OCI-LY7 (cell line): ENCODE measurements around the gene ST6GAL1. TPM values are rescaled to one million over a fixed set of nuclear protein-coding genes. Genes with fewer than 3 reads are reported as not detected.

Experiments used
- BruUV-seq: library from RNA; stranded (reverse); fragments of 400-500 nt; replicated peaks from 2 replicates; lab custom pipeline; 2021; lab: Mats Ljungman, UMichigan
- CTCF ChIA-PET: fragments of 300-600 bp; sonication (Branson Sonifier 250); formaldehyde crosslinking; loops from one replicate; lab custom pipeline; 2022; ENCODE audit warnings: antibody characterized with exemption; ENCODE audit not compliant: unreplicated experiment; lab: Charles Lee
- POLR2A ChIA-PET: fragments of 300-600 bp; sonication (Branson Sonifier 250); formaldehyde crosslinking; loops from one replicate; lab custom pipeline; 2022; ENCODE audit warnings: antibody characterized with exemption; lab: Charles Lee
- DNase-seq: peaks from one replicate; pipeline ENCODE4 v3.0.0-alpha.2; 2015; ENCODE audit warnings: low spot score
- H2AFZ ChIP-seq: fragments of 200-600 bp; sonication (generic), shearing (Covaris generic); 2 replicates; pipeline ENCODE4 v1.6.1; 2014; ENCODE audit warnings: mild to moderate bottlenecking, antibody characterized with exemption, low read length, moderate library complexity
- H3K27ac ChIP-seq: fragments of 200-600 bp; sonication (generic); 2 replicates; pipeline ENCODE4 v1.5.1; 2014; ENCODE audit warnings: mixed run types, low read depth, mild to moderate bottlenecking, moderate library complexity, low read length, inconsistent platforms; ENCODE audit not compliant: poor library complexity, severe bottlenecking
- H3K36me3 ChIP-seq: fragments of 200-600 bp; sonication (generic); 2 replicates; pipeline ENCODE4 v1.6.1; 2014; ENCODE audit warnings: mild to moderate bottlenecking, antibody characterized with exemption, low read length, moderate library complexity, mixed read lengths; ENCODE audit not compliant: insufficient read depth
- H3K4me1 ChIP-seq: fragments of 200-600 bp; sonication (generic); 2 replicates; pipeline ENCODE4 v1.5.1; 2014; ENCODE audit warnings: mild to moderate bottlenecking, low read length; ENCODE audit not compliant: insufficient read depth, poor library complexity, severe bottlenecking
- H3K4me2 ChIP-seq: fragments of 200-600 bp; sonication (generic); 2 replicates; pipeline ENCODE4 v1.6.1; 2014; ENCODE audit warnings: mild to moderate bottlenecking, low read length
- H3K4me3 ChIP-seq: fragments of 200-600 bp; sonication (generic); 2 replicates; pipeline ENCODE4 v1.5.1; 2014; ENCODE audit warnings: mild to moderate bottlenecking, low read depth, low read length; ENCODE audit not compliant: poor library complexity, severe bottlenecking
- H3K79me2 ChIP-seq: fragments of 200-600 bp; sonication (generic); 2 replicates; pipeline ENCODE4 v1.6.1; 2016; ENCODE audit warnings: low read depth, mild to moderate bottlenecking, low read length, moderate library complexity, mixed read lengths; ENCODE audit not compliant: insufficient read depth
- H3K9me2 ChIP-seq: fragments of 200-600 bp; sonication (generic); 2 replicates; pipeline ENCODE4 v1.6.1; 2016; ENCODE audit warnings: mild to moderate bottlenecking, low read length, mixed read lengths; ENCODE audit not compliant: insufficient read depth
- H3K9me3 ChIP-seq: fragments of 200-600 bp; sonication (generic); 2 replicates; pipeline ENCODE4 v1.6.1; 2014; ENCODE audit warnings: mild to moderate bottlenecking, mixed run types, low read length, mixed read lengths
- H4K20me1 ChIP-seq: fragments of 200-600 bp; sonication (generic); 2 replicates; pipeline ENCODE4 v1.6.1; 2014; ENCODE audit warnings: mild to moderate bottlenecking, antibody characterized with exemption, low read length, moderate library complexity, mixed read lengths; ENCODE audit not compliant: insufficient read depth
- CTCF ChIP-seq: fragments of 200-600 bp; sonication (generic); conservative IDR thresholded peaks from 2 replicates; pipeline ENCODE4 v1.5.1; 2014; ENCODE audit warnings: mild to moderate bottlenecking, antibody characterized with exemption, low read length, moderate library complexity, mixed read lengths
- EZH2phosphoT487 ChIP-seq: fragments of 200-600 bp; sonication (generic); IDR thresholded peaks from 2 replicates; pipeline ENCODE4 v1.6.1; 2018; ENCODE audit warnings: low read depth, borderline replicate concordance, mild to moderate bottlenecking, mixed run types, antibody characterized with exemption, low read length, moderate library complexity, mixed read lengths
- intact Hi-C: fragments of 100-400 bp; cut with micrococcal nuclease; formaldehyde crosslinking; loops from one replicate; pipeline ENCODE4 v1.10.0; 2022; ENCODE audit not compliant: unreplicated experiment
- total RNA-seq, 2 experiments: library from RNA; depleted of rRNA in 1 of 2; stranded (reverse); fragments of >200 nt in 1 of 2; shearing (Covaris generic) in 1 of 2; gene quantifications; 2 replicates each; pipeline ENCODE4 v1.2.3, GENCODE V29; 2014 to 2022

The ST6GAL1 gene
- total RNA-seq, 2 experiments from 2014 or later = 192 to 375 TPM

GRCh38 chr3:186998937-186999368 lies 68.6 kb downstream of the ST6GAL1 start:
- BruUV-seq = TSS peak; percentile 82
- ChIA-PET CTCF (interaction anchor here (0.7 to 2.5 kb wide), 2 partner anchors 27 to 150 kb away, joined by 4 to 8 read pairs; no protein-coding TSS in a partner anchor), POLR2A (interaction anchor here (0.7 to 7.5 kb wide), 17 partner anchors 10 to 842 kb away, joined by 3 to 106 read pairs (median 6); no protein-coding TSS in a partner anchor)
- Histone ChIP-seq H4K20me1 (no peaks in the 10 kb centered on the region), H3K79me2 (peaks cover 90% of the 10 kb centered on the region), H2AFZ (no peak overlapping the region), H3K36me3 (peaks cover 40% of the 10 kb centered on the region), H3K9me3 (peaks cover 14% of the 10 kb centered on the region), H3K9me2 (no peaks in the 10 kb centered on the region), H3K4me3 (peak overlapping the region; percentile 77), H3K4me1 (peaks cover 75% of the 10 kb centered on the region), H3K27ac (peak overlapping the region; percentile 98), H3K4me2 (peak overlapping the region; percentile 82)
- peak; percentile 69 for DNase-seq
- intact Hi-C loops = loop anchor here (5.0 kb wide), 3 partner anchors 152 to 968 kb away; no protein-coding TSS in a partner anchor
- TF ChIP-seq CTCF (no peak), EZH2phosphoT487 (no peak)

- H2AFZ ChIP-seq = no peak overlapping the region
- no peak for TF ChIP-seq EZH2phosphoT487
- TF ChIP-seq CTCF = no peak
- H3K4me1 ChIP-seq = peaks cover 72% of the 10 kb centered on the region
- intact Hi-C loops = loop anchor here (1.0 kb wide), 3 partner anchors 12 to 66 kb away; no protein-coding TSS in a partner anchor
- POLR2A ChIA-PET = interaction anchor here (0.5 to 7.5 kb wide), 21 partner anchors 8 to 972 kb away, joined by 3 to 106 read pairs (median 7); partner anchors contain the start of gene ST6GAL1
- CTCF ChIA-PET = interaction anchor here (2.5 kb wide), 1 partner anchor 26 kb away, joined by 8 read pairs; no protein-coding TSS in a partner anchor
- no peaks in the 10 kb centered on the region for H4K20me1 ChIP-seq
- peak overlapping the region; percentile 77 for H3K4me3 ChIP-seq
- DNase-seq = peak; percentile 92
- H3K36me3 ChIP-seq = peaks cover 58% of the 10 kb centered on the region
- no peaks in the 10 kb centered on the region for H3K9me2 ChIP-seq
- H3K79me2 ChIP-seq = peaks cover 92% of the 10 kb centered on the region
- peak overlapping the region; percentile 82 for H3K4me2 ChIP-seq
- BruUV-seq = no TSS peak
- peaks cover 14% of the 10 kb centered on the region for H3K9me3 ChIP-seq
- H3K27ac ChIP-seq = peak overlapping the region; percentile 98
Measured at GRCh38 chr3:187000711-187001151, 70.4 kb downstream of the ST6GAL1 start.

DNA sequence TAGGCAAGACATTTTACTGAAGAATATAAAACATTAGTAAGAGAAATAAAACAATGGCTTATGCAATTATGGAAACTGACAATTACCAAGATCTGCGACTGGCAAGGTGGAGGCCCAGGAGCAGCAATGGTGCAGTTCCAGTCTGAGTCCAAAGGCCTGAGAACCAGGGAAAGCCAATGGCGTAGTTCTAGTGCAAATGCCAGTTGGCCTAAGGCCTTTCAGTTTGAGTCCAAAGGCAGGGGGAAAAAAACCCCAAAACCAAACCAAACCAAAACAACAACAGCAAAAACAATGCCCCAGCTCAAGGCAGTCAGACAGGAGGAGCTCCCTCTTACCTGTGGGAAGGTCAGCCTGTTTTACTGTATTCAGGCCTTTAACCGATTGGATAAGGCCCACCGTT lies 72.6 kb downstream of the ST6GAL1 start:
- ChIA-PET POLR2A (interaction anchor here (3.0 to 7.5 kb wide), 3 partner anchors 14 to 63 kb away, joined by 8 to 68 read pairs (median 60); no protein-coding TSS in a partner anchor), CTCF (no interaction called here)
- Histone ChIP-seq H3K4me3 (peak overlapping the region; percentile 5), H3K36me3 (peaks cover 71% of the 10 kb centered on the region), H3K4me1 (peaks cover 87% of the 10 kb centered on the region), H3K79me2 (peaks cover 92% of the 10 kb centered on the region), H4K20me1 (no peaks in the 10 kb centered on the region), H3K4me2 (peak overlapping the region; percentile 82), H3K27ac (peak overlapping the region; percentile 98), H3K9me3 (peaks cover 14% of the 10 kb centered on the region), H2AFZ (no peak overlapping the region), H3K9me2 (no peaks in the 10 kb centered on the region)
- DNase-seq = no peak
- TF ChIP-seq EZH2phosphoT487 = no peak
- TF ChIP-seq CTCF = no peak
- no TSS peak for BruUV-seq
- intact Hi-C loops = no loop called here
